Common myeloid progenitor, CD34-positive (primary cell): Measurements from ENCODE around the gene RTP3.
"Not testable (repeated sequence)": the region's sequence is repeated elsewhere in the genome, so short reads cannot be mapped to it uniquely, and the experiment has no call there.

Experiments
- CTCF ChIA-PET: fragments of 350-600 bp; sonication (Branson Sonifier 250); formaldehyde crosslinking; loops from one replicate; lab custom pipeline; 2021; ENCODE audit warnings: antibody characterized with exemption; lab: Charles Lee
- POLR2A ChIA-PET: fragments of 350-600 bp; sonication (Branson Sonifier 250); formaldehyde crosslinking; loops from one replicate; lab custom pipeline; 2021; ENCODE audit warnings: antibody characterized with exemption; lab: Charles Lee
- DNase-seq, 3 donors: peaks; one replicate each; pipeline versions ENCODE4 v3.0.0 to v3.0.0-alpha.2; 2013
- H3K27ac ChIP-seq, 2 experiments: 1 replicate in 1 of 2; 2 replicates in 1 of 2; pipeline ENCODE4 v1.7.0; 2013; ENCODE audit warnings: inconsistent platforms in 2 of 2, low read length in 2 of 2, mild to moderate bottlenecking in 2 of 2, low read depth in 1 of 2, moderate library complexity in 1 of 2; ENCODE audit not compliant: severe bottlenecking in 2 of 2, insufficient read depth in 1 of 2, poor library complexity in 1 of 2
- H3K27me3 ChIP-seq, 5 experiments: replicated peaks in 2 of 5; 1 replicate in 3 of 5; 2 replicates in 2 of 5; pipeline versions ENCODE4 v1.6.1 to v1.7.0; 2013; ENCODE audit warnings: low read length in 4 of 5, mild to moderate bottlenecking in 2 of 5, moderate library complexity in 2 of 5, inconsistent platforms in 1 of 5; ENCODE audit not compliant: insufficient read depth in 5 of 5, control insufficient read depth in 4 of 5
- H3K36me3 ChIP-seq, 4 experiments: 1 replicate in 2 of 4; 2 replicates in 2 of 4; pipeline versions ENCODE4 v1.6.1 to v1.7.0; 2013; ENCODE audit warnings: low read length in 3 of 4, control low read depth in 1 of 4, mild to moderate bottlenecking in 1 of 4; ENCODE audit not compliant: control insufficient read depth in 4 of 4, insufficient read depth in 4 of 4
- H3K4me1 ChIP-seq, 4 experiments: 1 replicate in 3 of 4; 2 replicates in 1 of 4; pipeline versions ENCODE4 v1.6.1 to v1.7.1; 2013; ENCODE audit warnings: low read length in 3 of 4, mild to moderate bottlenecking in 3 of 4, control low read depth in 1 of 4, inconsistent platforms in 1 of 4, moderate library complexity in 1 of 4; ENCODE audit not compliant: control insufficient read depth in 4 of 4, insufficient read depth in 4 of 4; ENCODE audit errors: control extremely low read depth in 1 of 4
- H3K4me3 ChIP-seq, 7 experiments: 1 replicate in 4 of 7; 2 replicates in 3 of 7; pipeline versions ENCODE4 v1.5.1 to v1.7.0; 2013; ENCODE audit warnings: mild to moderate bottlenecking in 7 of 7, low read length in 6 of 7, moderate library complexity in 6 of 7, inconsistent platforms in 2 of 7, low read depth in 2 of 7, control low read depth in 1 of 7; ENCODE audit not compliant: insufficient read depth in 4 of 7, control insufficient read depth in 1 of 7; ENCODE audit errors: extremely low read depth in 1 of 7
- H3K9me3 ChIP-seq, 5 experiments: 1 replicate in 4 of 5; 2 replicates in 1 of 5; pipeline versions ENCODE4 v1.6.1 to v1.7.1; 2013; ENCODE audit warnings: low read length in 4 of 5, mild to moderate bottlenecking in 2 of 5, inconsistent platforms in 1 of 5, low read depth in 1 of 5, moderate library complexity in 1 of 5; ENCODE audit not compliant: control insufficient read depth in 4 of 5, insufficient read depth in 2 of 5; ENCODE audit errors: control extremely low read depth in 1 of 5
- WGBS: methylation state at CpG from one replicate; pipeline ENCODE4 v1.1.5; 2013; ENCODE audit not compliant: insufficient coverage; 5-methylcytosine and 5-hydroxymethylcytosine counted together

The RTP3 gene

DNA sequence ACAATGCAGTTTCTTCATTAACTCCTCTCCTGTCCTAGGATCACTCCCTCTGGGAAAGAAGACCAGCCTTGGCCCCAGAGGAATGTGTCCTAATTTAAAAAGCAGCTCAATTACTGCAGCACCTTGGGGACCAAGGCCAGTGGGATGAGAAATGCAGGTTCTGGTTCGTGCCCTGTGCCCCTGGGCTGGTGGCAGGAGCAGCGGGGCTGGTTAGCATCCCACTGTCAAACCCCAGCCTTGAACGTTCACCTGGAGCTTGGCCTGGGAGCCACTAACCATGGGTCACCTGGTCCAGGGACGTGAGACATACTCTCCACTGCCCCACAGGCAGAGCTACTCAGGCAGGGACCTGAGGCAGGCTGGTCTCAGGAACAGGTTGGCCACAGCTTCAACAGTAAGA, 8.4 kb upstream of the RTP3 start:
- Histone ChIP-seq H3K4me1 (peaks cover 0 to 19% (median 9%) of the 10 kb centered on the region in 4 experiments), H3K27me3 (peaks cover 0 to 3% (median 0%) of the 10 kb centered on the region in 5 experiments), H3K27ac (no peak overlapping the region), H3K9me3 (no peaks in the 10 kb centered on the region), H3K36me3 (no peaks in the 10 kb centered on the region), H3K4me3 (peak overlapping the region in 1 of 7 experiments; percentile 61)
- WGBS: 98% methylated on average over 4 of the region's 4 CpGs
- CTCF ChIA-PET: interaction anchor here (1.2 to 8.4 kb wide), 22 partner anchors 9 to 405 kb away, joined by 3 to 184 read pairs (median 6); partner anchors contain the start of genes CCR5, LRRC2 and RTP3
- POLR2A ChIA-PET: interaction anchor here (1.5 to 2.1 kb wide), 3 partner anchors 49 to 141 kb away, joined by 3 to 7 read pairs (median 7); no protein-coding TSS in a partner anchor
- DNase-seq: no peak

- Histone ChIP-seq H3K27me3 (peaks cover 0 to 3% (median 0%) of the 10 kb centered on the region in 5 experiments), H3K4me3 (no peak overlapping the region), H3K9me3 (no peaks in the 10 kb centered on the region), H3K27ac (no peak overlapping the region), H3K36me3 (no peaks in the 10 kb centered on the region), H3K4me1 (peaks cover 0 to 19% (median 9%) of the 10 kb centered on the region in 4 experiments)
- ChIA-PET POLR2A (interaction anchor here (1.6 to 2.1 kb wide), 2 partner anchors 49 to 140 kb away, joined by 3 to 7 read pairs; no protein-coding TSS in a partner anchor), CTCF (interaction anchor here (0.8 to 8.4 kb wide), 19 partner anchors 9 to 406 kb away, joined by 3 to 184 read pairs (median 6); partner anchors contain the start of genes CCR5, LRRC2 and RTP3)
- peak in 1 of 3 donors; percentile 7 for DNase-seq
- WGBS: 33% methylated on average over 1 of the region's 1 CpG
Measured at GRCh38 chr3:46489875-46490274, 7.9 kb upstream of the RTP3 start.

- ChIA-PET POLR2A (interaction anchor here (0.6 to 2.1 kb wide), 3 partner anchors 48 to 139 kb away, joined by 3 to 7 read pairs (median 3); no protein-coding TSS in a partner anchor), CTCF (interaction anchor here (0.8 to 8.4 kb wide), 12 partner anchors 10 to 406 kb away, joined by 3 to 184 read pairs (median 10); partner anchors contain the start of genes CCR5, LRRC2 and RTP3)
- Histone ChIP-seq H3K9me3 (no peaks in the 10 kb centered on the region), H3K36me3 (no peaks in the 10 kb centered on the region), H3K4me1 (peaks cover 0 to 16% (median 9%) of the 10 kb centered on the region in 4 experiments), H3K4me3 (no peak overlapping the region), H3K27me3 (peaks cover 0 to 3% (median 0%) of the 10 kb centered on the region in 5 experiments), H3K27ac (no peak overlapping the region)
- no peak for DNase-seq
- WGBS: 89% methylated on average over 1 of the region's 6 CpGs
Measured at GRCh38 chr3:46490338-46491084, 7.3 kb upstream of the RTP3 start.

DNA sequence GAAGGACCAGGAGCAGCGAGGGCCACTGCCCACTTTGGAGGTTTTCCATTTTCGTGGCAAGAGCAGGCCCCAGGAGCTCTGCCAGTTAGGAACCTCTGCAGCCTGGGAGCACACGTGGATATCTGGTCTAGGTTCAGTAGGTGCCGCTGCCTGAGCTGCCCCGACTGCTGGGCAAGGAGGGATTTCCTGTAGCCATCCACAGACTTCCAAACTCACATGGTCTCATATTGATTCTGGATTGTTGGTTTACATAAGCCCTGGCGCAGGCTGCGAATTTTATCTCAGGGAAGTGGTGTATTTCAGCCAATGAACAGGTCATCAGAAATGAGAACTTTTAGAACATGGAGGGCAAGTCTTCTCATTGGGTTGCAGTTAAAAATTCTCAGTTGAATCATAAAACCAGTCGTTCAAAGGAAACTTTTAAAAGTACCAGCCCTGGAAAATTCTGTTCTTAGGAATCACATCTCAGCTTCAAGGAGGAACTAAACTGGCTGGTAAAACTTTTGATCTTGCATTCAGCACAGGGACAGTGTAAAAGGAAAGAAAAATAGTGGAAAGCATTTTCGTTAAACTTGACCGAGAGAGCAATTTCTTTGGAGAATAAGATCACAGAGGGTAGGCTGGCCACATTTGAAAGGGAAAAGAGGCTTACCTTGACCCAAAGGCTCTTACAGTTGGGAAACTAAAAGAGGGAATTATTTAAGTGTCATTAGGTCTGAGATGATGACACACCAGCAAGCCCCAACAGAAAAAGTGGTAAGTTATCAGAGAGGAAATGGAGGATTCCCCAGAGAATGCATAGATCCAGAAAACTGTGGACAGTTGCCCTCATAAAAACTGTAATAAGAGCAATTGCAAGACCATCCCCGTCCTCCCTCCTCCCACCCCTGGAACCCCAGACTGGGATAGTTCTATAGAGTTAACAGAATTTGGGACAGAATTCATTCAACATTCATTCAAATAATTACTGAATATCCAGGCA, 6.4 kb upstream of the RTP3 start:
- Histone ChIP-seq H3K4me3 (no peak overlapping the region), H3K27me3 (peaks cover 0 to 3% (median 0%) of the 10 kb centered on the region in 5 experiments), H3K4me1 (peaks cover 0 to 16% (median 9%) of the 10 kb centered on the region in 4 experiments), H3K27ac (no peak overlapping the region), H3K36me3 (no peaks in the 10 kb centered on the region), H3K9me3 (no peaks in the 10 kb centered on the region)
- CTCF ChIA-PET: interaction anchor here (0.7 to 8.4 kb wide), 7 partner anchors 9 to 71 kb away, joined by 3 to 184 read pairs (median 4); partner anchors contain the start of genes LRRC2 and RTP3
- WGBS: 94% methylated on average over 10 of the region's 11 CpGs
- POLR2A ChIA-PET: no interaction called here
- no peak for DNase-seq

DNA sequence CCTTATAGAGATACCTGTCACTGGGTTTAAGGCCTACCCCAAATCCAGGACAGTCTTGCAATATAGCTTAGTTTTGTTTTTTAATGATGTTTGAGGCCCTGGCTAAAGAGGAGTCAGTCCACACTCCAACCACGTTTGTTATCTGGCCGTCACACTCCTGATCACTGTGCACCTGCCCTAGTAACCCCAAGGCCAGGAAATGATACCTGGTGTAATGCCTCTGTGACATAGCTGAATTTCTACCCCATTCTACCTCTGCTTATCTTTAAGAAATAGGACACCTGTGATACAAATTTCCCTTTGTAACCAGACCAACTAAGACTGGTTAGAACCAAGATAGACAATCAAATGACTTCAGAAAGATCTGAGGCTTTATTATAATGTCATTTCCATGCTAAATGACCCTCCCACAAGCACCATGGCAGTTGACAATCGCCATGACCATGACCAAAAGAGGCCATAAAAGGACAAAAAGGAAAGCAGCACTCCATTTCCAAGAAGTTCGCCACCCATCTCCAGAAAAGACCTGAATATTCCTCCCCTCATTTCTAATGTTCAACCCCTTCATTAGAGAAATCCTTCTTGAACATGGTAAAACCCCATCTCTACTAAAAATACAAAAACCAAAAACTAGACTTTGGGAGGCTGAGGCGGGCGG, 4.8 kb upstream of the RTP3 start:
- ChIA-PET POLR2A (no interaction called here), CTCF (interaction anchor here (1.0 to 1.8 kb wide), 9 partner anchors 9 to 136 kb away, joined by 3 to 18 read pairs (median 3); no protein-coding TSS in a partner anchor)
- Histone ChIP-seq H3K36me3 (no peaks in the 10 kb centered on the region), H3K27me3 (no peaks in the 10 kb centered on the region), H3K27ac (no peak overlapping the region), H3K4me3 (no peak overlapping the region), H3K9me3 (no peaks in the 10 kb centered on the region), H3K4me1 (peaks cover 0 to 16% (median 9%) of the 10 kb centered on the region in 4 experiments)
- no peak for DNase-seq
- WGBS: 93% methylated on average over 6 of the region's 6 CpGs

DNA sequence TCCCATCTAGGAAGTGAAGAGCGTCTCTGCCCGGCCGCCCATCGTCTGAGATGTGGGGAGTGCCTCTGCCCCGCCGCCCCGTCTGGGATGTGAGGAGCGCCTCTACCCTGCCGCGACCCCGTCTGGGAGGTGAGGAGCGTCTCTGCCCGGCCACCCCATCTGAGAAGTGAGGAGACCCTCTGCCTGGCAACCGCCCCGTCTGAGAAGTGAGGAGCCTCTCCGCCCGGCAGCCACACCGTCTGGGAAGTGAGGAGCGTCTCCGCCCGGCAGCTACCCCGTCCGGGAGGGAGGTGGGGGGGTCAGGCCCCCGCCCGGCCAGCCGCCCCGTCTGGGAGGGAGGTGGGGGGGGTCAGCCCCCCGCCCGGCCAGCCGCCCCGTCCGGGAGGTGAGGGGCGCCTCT, 3.3 kb upstream of the RTP3 start:
- DNase-seq, CTCF ChIA-PET, H3K4me3 ChIP-seq, H3K4me1 ChIP-seq, POLR2A ChIA-PET, H3K27ac ChIP-seq, H3K36me3 ChIP-seq, H3K9me3 ChIP-seq, H3K27me3 ChIP-seq: not testable (repeated sequence)
- WGBS: 100% methylated on average over 5 of the region's 33 CpGs
